Measurements from ENCODE around the gene IFT122. TPM values are rescaled to one million over a fixed set of nuclear protein-coding genes. Genes with fewer than 3 reads are reported as not detected.
A peak's percentile ranks its signal among the peaks of the same experiment; 100 is the strongest.

Gene IFT122
- total and polyA plus RNA-seq, 2 of the 4 experiments (the other 2 are of a cell fraction) = 16.8 to 28.0 TPM

DNA sequence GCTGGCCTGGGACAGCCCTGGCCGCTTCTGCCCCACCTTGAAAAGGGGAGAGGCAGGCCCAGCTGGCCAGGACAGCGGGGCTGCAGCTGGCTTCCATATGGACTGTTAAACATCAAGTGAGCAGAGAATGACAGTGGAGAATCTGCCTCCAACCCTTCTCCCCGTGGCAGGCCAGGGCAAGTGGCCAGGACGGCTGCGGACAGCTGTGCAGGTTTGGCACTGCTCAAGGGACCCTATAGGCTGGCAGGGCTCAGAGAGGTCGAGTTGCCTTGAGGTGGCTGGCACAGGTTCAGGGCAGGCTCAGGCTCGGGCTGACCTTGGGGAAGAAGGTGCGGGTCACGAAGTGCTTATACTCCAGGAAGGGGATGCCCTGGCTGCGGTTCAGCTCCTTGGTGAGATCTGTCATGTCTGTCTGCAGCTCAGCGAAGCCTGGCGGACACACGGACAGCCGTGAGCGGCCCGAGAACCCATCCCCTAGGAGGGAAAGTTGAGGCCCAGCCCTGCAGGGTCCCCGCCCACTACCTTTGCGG is 127.2 kb downstream of the IFT122 start:
- ChIA-PET POLR2A (ENCODE audit: unreplicated experiment) (no interaction called here), CTCF (no interaction called here)
- no peak overlapping the region for H4K91ac ChIP-seq (ENCODE audit: insufficient read depth, low read depth, low read length)
- no peak overlapping the region for H3K4ac ChIP-seq (ENCODE audit: low read depth, low read length)
- ATAC-seq (ENCODE audit: low read depth) = no peak
- no peaks in the 10 kb centered on the region for H3K27me3 ChIP-seq (ENCODE audit: control insufficient read depth, insufficient read depth, low read length)
- H3K4me3 ChIP-seq (ENCODE audit: insufficient read depth, low read depth, low read length) = no peak overlapping the region
- 83% methylated on average over 13 of the region's 18 CpGs; no CpG with 5 or more reads in 1 of the 2 experiments for whole genome bisulfite sequencing, 2 experiments (ENCODE audit: extremely low coverage in 2 of 2, insufficient read length in 1 of 2)
- no peak overlapping the region for H2BK15ac ChIP-seq (ENCODE audit: low read depth, low read length)
- TF ChIP-seq FOS (IDR thresholded peaks at IDR 0.05; ENCODE audit: low read depth, low read length) = no peak
- TF ChIP-seq MAZ (IDR thresholded peaks at IDR 0.05; ENCODE audit: borderline replicate concordance, low read depth, low read length) = no peak
- TF ChIP-seq RFX5 (IDR thresholded peaks at IDR 0.05; ENCODE audit: low read depth, low read length) = no peak
- no peak for TF ChIP-seq MXI1 (IDR thresholded peaks at IDR 0.05; ENCODE audit: borderline replicate concordance, low read depth, low read length)
- no peak for TF ChIP-seq CEBPB (IDR thresholded peaks at IDR 0.05; ENCODE audit: low read depth, low read length)
- no peak for TF ChIP-seq MAFK (IDR thresholded peaks at IDR 0.05; ENCODE audit: low read depth, low read length)
- no peak for TF ChIP-seq RCOR1 (IDR thresholded peaks at IDR 0.05; ENCODE audit: insufficient replicate concordance, low read length)
- TF ChIP-seq, protein P1, sequence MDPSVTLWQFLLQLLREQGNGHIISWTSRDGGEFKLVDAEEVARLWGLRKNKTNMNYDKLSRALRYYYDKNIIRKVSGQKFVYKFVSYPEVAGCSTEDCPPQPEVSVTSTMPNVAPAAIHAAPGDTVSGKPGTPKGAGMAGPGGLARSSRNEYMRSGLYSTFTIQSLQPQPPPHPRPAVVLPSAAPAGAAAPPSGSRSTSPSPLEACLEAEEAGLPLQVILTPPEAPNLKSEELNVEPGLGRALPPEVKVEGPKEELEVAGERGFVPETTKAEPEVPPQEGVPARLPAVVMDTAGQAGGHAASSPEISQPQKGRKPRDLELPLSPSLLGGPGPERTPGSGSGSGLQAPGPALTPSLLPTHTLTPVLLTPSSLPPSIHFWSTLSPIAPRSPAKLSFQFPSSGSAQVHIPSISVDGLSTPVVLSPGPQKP (IDR thresholded peaks at IDR 0.05; ENCODE audit: borderline replicate concordance, low read depth, low read length) = no peak
- TF ChIP-seq CHD1 (IDR thresholded peaks at IDR 0.05; ENCODE audit: low read depth, low read length) = no peak
- TF ChIP-seq NFE2L2 (IDR thresholded peaks at IDR 0.05; ENCODE audit: low read depth, low read length) = no peak
- TF ChIP-seq POLR2A (IDR thresholded peaks at IDR 0.05; ENCODE audit: low read depth, low read length) = no peak
- no peak for TF ChIP-seq BHLHE40 (IDR thresholded peaks at IDR 0.05; ENCODE audit: low read depth, low read length)
- TF ChIP-seq CTCF (conservative IDR thresholded peaks at IDR 0.05; ENCODE audit: low read depth, low read length) = no peak
- TF ChIP-seq RAD21 (IDR thresholded peaks at IDR 0.05; ENCODE audit: low read length) = no peak
- intact Hi-C loops (cut with micrococcal nuclease) (no loop called here), in situ Hi-C loops (cut with MboI; ENCODE audit: low sequenced_read_pairs) (no loop called here), dilution Hi-C loops (cut with HindIII; ENCODE audit: low sequenced_read_pairs, unreplicated experiment) (no loop called here)
- no peak overlapping the region for H2BK20ac ChIP-seq (ENCODE audit: low read depth, low read length)
- H4K8ac ChIP-seq (ENCODE audit: low read depth in 2 of 2, low read length in 2 of 2) = no peak overlapping the region
- peaks cover 4% of the 10 kb centered on the region; the same call in 1 of the 2 replicates for H3K9me1 ChIP-seq (ENCODE audit: insufficient read depth, low read length)
- H2BK120ac ChIP-seq (ENCODE audit: low read depth, low read length) = no peak overlapping the region
- no peak overlapping the region for H4K5ac ChIP-seq (ENCODE audit: low read depth, low read length)
- no peak overlapping the region for H3K56ac ChIP-seq (ENCODE audit: extremely low read depth, insufficient read depth, low read length)
- no peak overlapping the region for H3K14ac ChIP-seq (replicated peaks; ENCODE audit: low read depth, low read length)
- no peak overlapping the region for H3K23ac ChIP-seq (ENCODE audit: low read depth, low read length)
- H3K79me1 ChIP-seq (ENCODE audit: low read depth in 1 of 2, low read length in 2 of 2) = no peaks in the 10 kb centered on the region; a peak in 1 of 4 replicates
- no peaks in the 10 kb centered on the region for H4K20me1 ChIP-seq (ENCODE audit: insufficient read depth, low read length)
- H3K27ac ChIP-seq (ENCODE audit: insufficient read depth, low read length) = no peak overlapping the region
- H3K36me3 ChIP-seq (ENCODE audit: control insufficient read depth, insufficient read depth, low read length) = peaks cover 46% of the 10 kb centered on the region
- H3K4me1 ChIP-seq (ENCODE audit: control insufficient read depth, insufficient read depth, low read length) = peaks cover 2% of the 10 kb centered on the region; the same call in 1 of the 2 replicates
- BruUV-seq (replicated peaks) = no TSS peak
- H2BK5ac ChIP-seq (ENCODE audit: low read depth, low read length, poor library complexity, severe bottlenecking) = no peak overlapping the region
- H3K9ac ChIP-seq (ENCODE audit: low read depth, low read length) = no peak overlapping the region
- H2AK5ac ChIP-seq (ENCODE audit: low read depth, low read length) = peak overlapping the region; percentile 43; the same call in 1 of the 2 replicates
- no peak overlapping the region for H3K18ac ChIP-seq (ENCODE audit: low read depth, low read length)
- no peak overlapping the region for H3K4me2 ChIP-seq (ENCODE audit: low read depth, low read length)
- no peak overlapping the region for H2AK9ac ChIP-seq (replicated peaks; ENCODE audit: low read depth, low read length, poor library complexity)
- peak overlapping the region; percentile 14 for H2AFZ ChIP-seq (replicated peaks; ENCODE audit: low read length, poor library complexity)
- H3K9me3 ChIP-seq (ENCODE audit: control insufficient read depth, insufficient read depth, low read length) = no peaks in the 10 kb centered on the region
- DNase-seq = no peak

All from IMR-90 (cell line).